OCI-LY1 (cell line): ENCODE measurements around the gene APOH.

Experiments used
- H2AFZ ChIP-seq: fragments of 200-600 bp; sonication (generic), shearing (Covaris generic); 2 replicates; pipeline ENCODE4 v1.6.0; 2014; ENCODE audit warnings: antibody characterized with exemption, mild to moderate bottlenecking, low read length
- H3F3A ChIP-seq: fragments of 200-600 bp; sonication (generic), shearing (Covaris generic); 2 replicates; pipeline ENCODE4 v1.6.0; 2014; ENCODE audit warnings: mild to moderate bottlenecking, antibody characterized with exemption, low read length, moderate library complexity; ENCODE audit not compliant: insufficient read depth
- H3K27ac ChIP-seq: fragments of 200-600 bp; sonication (generic); 2 replicates; pipeline ENCODE4 v1.5.1; 2014; ENCODE audit warnings: low read length, mixed run types, mild to moderate bottlenecking, low read depth; ENCODE audit not compliant: poor library complexity, severe bottlenecking
- H3K27me3 ChIP-seq: fragments of 200-600 bp; sonication (generic); 2 replicates; pipeline ENCODE4 v1.6.0; 2014; ENCODE audit warnings: antibody characterized with exemption, mild to moderate bottlenecking, low read length, moderate library complexity; ENCODE audit not compliant: insufficient read depth
- H3K36me3 ChIP-seq: fragments of 200-600 bp; sonication (generic); 2 replicates; pipeline ENCODE4 v1.6.1; 2014; ENCODE audit warnings: mild to moderate bottlenecking, antibody characterized with exemption, low read length, moderate library complexity, mixed read lengths; ENCODE audit not compliant: insufficient read depth
- H3K4me1 ChIP-seq: fragments of 200-600 bp; sonication (generic); 2 replicates; pipeline ENCODE4 v1.5.1; 2014; ENCODE audit warnings: mild to moderate bottlenecking, low read length, moderate library complexity; ENCODE audit not compliant: insufficient read depth, severe bottlenecking
- H3K4me2 ChIP-seq: fragments of 200-600 bp; sonication (generic), shearing (Covaris generic); 2 replicates; pipeline ENCODE4 v1.6.1; 2014; ENCODE audit warnings: low read length
- H3K4me3 ChIP-seq: fragments of 200-600 bp; sonication (generic); 2 replicates; pipeline ENCODE4 v1.5.1; 2014; ENCODE audit warnings: low read length, low read depth, mild to moderate bottlenecking, mixed read lengths; ENCODE audit not compliant: poor library complexity, severe bottlenecking
- H3K79me2 ChIP-seq: fragments of 200-600 bp; shearing (Covaris generic); 2 replicates; pipeline ENCODE4 v1.6.1; 2016; ENCODE audit warnings: mixed run types, low read length, mixed read lengths; ENCODE audit not compliant: insufficient read depth
- H3K9ac ChIP-seq: fragments of 200-600 bp; sonication (generic), shearing (Covaris generic); 2 replicates; pipeline ENCODE4 v1.6.1; 2014; ENCODE audit warnings: mild to moderate bottlenecking, low read length, mixed read lengths
- H3K9me2 ChIP-seq: fragments of 200-600 bp; sonication (generic), shearing (Covaris generic); 2 replicates; pipeline ENCODE4 v1.6.1; 2014; ENCODE audit warnings: low read depth, mild to moderate bottlenecking, low read length, mixed read lengths
- H3K9me3 ChIP-seq: fragments of 200-600 bp; shearing (Covaris generic); 2 replicates; pipeline ENCODE4 v1.6.1; 2014; ENCODE audit warnings: low read length, mixed read lengths
- H4K20me1 ChIP-seq: fragments of 200-600 bp; sonication (generic), shearing (Covaris generic); 2 replicates; pipeline ENCODE4 v1.6.0; 2016; ENCODE audit warnings: mild to moderate bottlenecking, low read length; ENCODE audit not compliant: insufficient read depth
- CTCF ChIP-seq: fragments of 200-600 bp; sonication (generic), shearing (Covaris generic); IDR thresholded peaks from 2 replicates; pipeline ENCODE4 v1.5.1; 2017; ENCODE audit warnings: mild to moderate bottlenecking, antibody characterized with exemption, low read length, moderate library complexity, mixed read lengths
- EZH2 ChIP-seq: fragments of 200-600 bp; sonication (generic), shearing (Covaris generic); IDR thresholded peaks from 2 replicates; pipeline ENCODE4 v1.8.0; 2017; ENCODE audit warnings: borderline replicate concordance, mixed run types, mild to moderate bottlenecking, antibody characterized with exemption, low read length, moderate library complexity, mixed read lengths

APOH gene

GRCh38 chr17:66178642-66179041 lies 50.6 kb downstream of the APOH start:
- Histone ChIP-seq H2AFZ (no peak overlapping the region), H3K4me1 (no peaks in the 10 kb centered on the region), H3K36me3 (no peaks in the 10 kb centered on the region), H4K20me1 (no peaks in the 10 kb centered on the region), H3F3A (no peaks in the 10 kb centered on the region), H3K9ac (no peak overlapping the region), H3K4me2 (no peak overlapping the region), H3K9me3 (no peaks in the 10 kb centered on the region), H3K4me3 (no peak overlapping the region), H3K79me2 (no peaks in the 10 kb centered on the region), H3K27ac (no peak overlapping the region), H3K27me3 (no peaks in the 10 kb centered on the region), H3K9me2 (no peaks in the 10 kb centered on the region)
- TF ChIP-seq CTCF (no peak), EZH2 (no peak)

- Histone ChIP-seq H3K36me3 (no peaks in the 10 kb centered on the region), H3K4me1 (no peaks in the 10 kb centered on the region), H3K9ac (no peak overlapping the region), H3K9me3 (no peaks in the 10 kb centered on the region), H3K9me2 (no peaks in the 10 kb centered on the region), H3F3A (no peaks in the 10 kb centered on the region), H4K20me1 (no peaks in the 10 kb centered on the region), H3K27me3 (0 out of 2 replicates have a peak, but pooled peaks cover 3% of the 10 kb centered on the region), H3K4me3 (no peak overlapping the region), H2AFZ (no peak overlapping the region), H3K79me2 (no peaks in the 10 kb centered on the region), H3K4me2 (no peak overlapping the region), H3K27ac (no peak overlapping the region)
- TF ChIP-seq EZH2: no peak
- no peak for TF ChIP-seq CTCF
Measured at GRCh38 chr17:66177048-66177447, 52.2 kb downstream of the APOH start.

GRCh38 chr17:66175892-66176291 lies 53.3 kb downstream of the APOH start:
- H2AFZ ChIP-seq: no peak overlapping the region
- H3K79me2 ChIP-seq: no peaks in the 10 kb centered on the region
- H3K9me2 ChIP-seq: no peaks in the 10 kb centered on the region
- no peaks in the 10 kb centered on the region for H3K9me3 ChIP-seq
- no peak overlapping the region for H3K4me2 ChIP-seq
- no peaks in the 10 kb centered on the region for H3F3A ChIP-seq
- 0 out of 2 replicates have a peak, but pooled peaks cover 3% of the 10 kb centered on the region for H3K27me3 ChIP-seq
- H3K4me1 ChIP-seq: no peaks in the 10 kb centered on the region
- H4K20me1 ChIP-seq: no peaks in the 10 kb centered on the region
- H3K27ac ChIP-seq: no peak overlapping the region
- TF ChIP-seq CTCF (no peak), EZH2 (no peak)
- no peaks in the 10 kb centered on the region for H3K36me3 ChIP-seq
- no peak overlapping the region for H3K4me3 ChIP-seq
- no peak overlapping the region for H3K9ac ChIP-seq
